ENCODE results near the gene HNF1B. TPM values are rescaled to one million over a fixed set of nuclear protein-coding genes. Genes with fewer than 3 reads are reported as not detected.

The HNF1B gene
- total and polyA plus RNA-seq, 2 donors (not counting 3 experiments of a cell fraction or from before 2014, with no cell fraction given), result not detected

DNA sequence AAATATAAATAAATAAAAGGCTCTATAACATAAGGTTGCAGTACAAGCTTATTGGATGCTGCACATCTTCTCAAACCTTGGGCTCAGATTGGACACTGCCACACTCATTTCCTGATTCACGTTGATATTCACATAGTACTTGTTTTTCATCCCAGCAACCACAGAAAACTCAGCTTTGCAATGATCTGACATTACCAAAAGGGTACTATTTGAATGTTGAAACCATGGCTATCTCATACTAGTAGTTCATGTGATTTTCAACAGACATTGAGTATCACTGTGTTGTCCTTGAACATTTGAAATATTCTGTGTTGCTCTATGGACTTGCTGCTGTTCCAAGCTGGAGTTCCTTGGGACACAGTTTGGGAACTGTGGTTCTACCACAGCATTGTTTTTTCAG, 87.7 kb downstream of the HNF1B start:
- Histone ChIP-seq H3K4me1 (ENCODE audit: control insufficient read depth, extremely low read depth, insufficient read depth, low read length) (no peaks in the 10 kb centered on the region), H2AFZ (ENCODE audit: low read depth, low read length) (no peak overlapping the region), H3K36me3 (ENCODE audit: control insufficient read depth in 2 of 2, extremely low read depth in 1 of 2, insufficient read depth in 2 of 2, low read length in 2 of 2) (no peaks in the 10 kb centered on the region), H3K9ac (replicated peaks; ENCODE audit: extremely low read depth, insufficient read depth, low read length) (no peak overlapping the region), H3K9me3 (replicated peaks; ENCODE audit: control insufficient read depth, insufficient read depth, low read length) (no peaks in the 10 kb centered on the region), H3K4me2 (ENCODE audit: insufficient read depth, low read length) (no peak overlapping the region), H3K27me3 (ENCODE audit: control insufficient read depth in 2 of 2, insufficient read depth in 2 of 2, low read length in 2 of 2) (no peaks in the 10 kb centered on the region), H3K9me1 (replicated peaks; ENCODE audit: control insufficient read depth, extremely low read depth, insufficient read depth, low read length) (no peaks in the 10 kb centered on the region), H3K79me2 (ENCODE audit: control insufficient read depth, insufficient read depth, low read length) (no peaks in the 10 kb centered on the region), H3K27ac (ENCODE audit: insufficient read depth, low read depth, low read length) (no peak overlapping the region), H3K4me3 (replicated peaks in 1 of 3; ENCODE audit: insufficient read depth in 1 of 3, low read depth in 1 of 3, low read length in 3 of 3) (no peak overlapping the region), H4K20me1 (replicated peaks; ENCODE audit: control insufficient read depth, extremely low read depth, insufficient read depth, low read length) (no peaks in the 10 kb centered on the region)
- intact Hi-C loops (cut with micrococcal nuclease), result loop anchor here (10.0 kb wide), 1 partner anchor 188 kb away; no protein-coding TSS in a partner anchor
- no TSS peak for BruUV-seq (replicated peaks)
- DNase-seq (ENCODE audit: low read depth, low spot score), result no peak
- ChIA-PET CTCF (interaction anchor here (0.8 to 1.0 kb wide), 2 partner anchors 9 to 113 kb away, joined by 3 to 4 read pairs; no protein-coding TSS in a partner anchor), POLR2A (no interaction called here)
- TF ChIP-seq POLR2A (IDR thresholded peaks at IDR 0.05; ENCODE audit: low read depth, low read length) (no peak), FOS (IDR thresholded peaks at IDR 0.05; ENCODE audit: borderline replicate concordance, insufficient read depth, low read length) (no peak), POLR2AphosphoS5 (IDR thresholded peaks at IDR 0.05; ENCODE audit: insufficient read depth, low read depth, low read length) (no peak), JUN (IDR thresholded peaks at IDR 0.05; ENCODE audit: borderline replicate concordance, insufficient read depth, insufficient read length, low read depth) (no peak), MYC (IDR thresholded peaks at IDR 0.05; ENCODE audit: low read depth, low read length) (no peak), GATA2 (IDR thresholded peaks at IDR 0.05; ENCODE audit: insufficient read depth, insufficient read length, low read depth, low read length) (no peak), EZH2 (IDR thresholded peaks at IDR 0.05; ENCODE audit: borderline replicate concordance, low read depth, low read length, severe bottlenecking) (no peak)
- TF ChIP-seq, protein P1, sequence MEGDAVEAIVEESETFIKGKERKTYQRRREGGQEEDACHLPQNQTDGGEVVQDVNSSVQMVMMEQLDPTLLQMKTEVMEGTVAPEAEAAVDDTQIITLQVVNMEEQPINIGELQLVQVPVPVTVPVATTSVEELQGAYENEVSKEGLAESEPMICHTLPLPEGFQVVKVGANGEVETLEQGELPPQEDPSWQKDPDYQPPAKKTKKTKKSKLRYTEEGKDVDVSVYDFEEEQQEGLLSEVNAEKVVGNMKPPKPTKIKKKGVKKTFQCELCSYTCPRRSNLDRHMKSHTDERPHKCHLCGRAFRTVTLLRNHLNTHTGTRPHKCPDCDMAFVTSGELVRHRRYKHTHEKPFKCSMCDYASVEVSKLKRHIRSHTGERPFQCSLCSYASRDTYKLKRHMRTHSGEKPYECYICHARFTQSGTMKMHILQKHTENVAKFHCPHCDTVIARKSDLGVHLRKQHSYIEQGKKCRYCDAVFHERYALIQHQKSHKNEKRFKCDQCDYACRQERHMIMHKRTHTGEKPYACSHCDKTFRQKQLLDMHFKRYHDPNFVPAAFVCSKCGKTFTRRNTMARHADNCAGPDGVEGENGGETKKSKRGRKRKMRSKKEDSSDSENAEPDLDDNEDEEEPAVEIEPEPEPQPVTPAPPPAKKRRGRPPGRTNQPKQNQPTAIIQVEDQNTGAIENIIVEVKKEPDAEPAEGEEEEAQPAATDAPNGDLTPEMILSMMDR (IDR thresholded peaks at IDR 0.05; ENCODE audit: extremely low read depth in 1 of 2, insufficient read depth in 1 of 2, low read depth in 1 of 2, low read length in 2 of 2), result no peak
- TF ChIP-seq, protein P2, sequence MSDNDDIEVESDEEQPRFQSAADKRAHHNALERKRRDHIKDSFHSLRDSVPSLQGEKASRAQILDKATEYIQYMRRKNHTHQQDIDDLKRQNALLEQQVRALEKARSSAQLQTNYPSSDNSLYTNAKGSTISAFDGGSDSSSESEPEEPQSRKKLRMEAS (IDR thresholded peaks at IDR 0.05; ENCODE audit: insufficient read depth, insufficient read length), result no peak
- dilution Hi-C loops (cut with MboI; ENCODE audit: extremely low pct_ligation_motif_present, low sequenced_read_pairs), result no loop called here
- FAIRE-seq, result no peak

Data from endothelial cell of umbilical vein (primary cell).